ENCODE results near the gene GPX8.

GRCh38 chr5:55187370-55187769, 27.4 kb downstream of the GPX8 start:
- TF ChIP-seq POU2F2 (IDR thresholded peaks at IDR 0.05; ENCODE audit: low read depth, low read length), result no peak
- TF ChIP-seq POLR2A (IDR thresholded peaks at IDR 0.05; ENCODE audit: low read depth, low read length), result no peak
- no peak for TF ChIP-seq SPI1 (IDR thresholded peaks at IDR 0.05; ENCODE audit: low read depth, low read length)
- no peak for TF ChIP-seq POLR2AphosphoS5 (IDR thresholded peaks at IDR 0.05; ENCODE audit: low read depth, low read length)
